ENCODE results near the gene ANKRD9. TPM values are rescaled to one million over a fixed set of nuclear protein-coding genes. Genes with fewer than 3 reads are reported as not detected.

Gene ANKRD9
- total RNA-seq, 1 donor from 2014 or later = 23.9 TPM

DNA sequence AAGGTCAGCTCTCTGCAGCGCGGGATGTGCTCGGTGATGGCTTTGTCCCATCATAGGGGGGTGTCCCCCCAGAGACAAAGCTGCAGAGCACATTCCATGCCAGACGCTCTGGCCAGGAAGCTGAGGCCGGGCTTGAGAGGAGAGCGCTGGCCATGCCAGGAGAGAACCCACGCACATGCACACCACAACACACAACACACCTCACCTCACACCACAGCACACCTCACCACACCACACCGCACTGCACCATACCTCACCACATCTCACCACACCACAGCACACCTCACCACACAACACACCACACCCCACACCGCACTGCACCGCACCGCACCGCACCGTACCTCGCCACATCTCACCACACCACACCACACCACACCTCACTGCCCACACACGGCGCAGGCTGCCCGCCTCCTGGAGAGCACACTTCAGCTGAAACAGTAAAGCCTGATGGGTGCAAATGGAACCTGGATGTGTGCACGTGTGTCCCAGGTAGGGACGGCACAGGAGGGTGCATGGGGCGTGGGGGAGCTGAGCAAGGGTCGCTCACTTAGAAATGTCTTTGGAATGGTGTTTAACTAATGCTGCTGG, 10.8 kb downstream of the ANKRD9 start:
- no peaks in the 10 kb centered on the region for H3K4me1 Mint-ChIP-seq
- H3K9me3 Mint-ChIP-seq = no peaks in the 10 kb centered on the region
- H3K4me3 Mint-ChIP-seq = no peak overlapping the region
- TF ChIP-seq, protein P1, sequence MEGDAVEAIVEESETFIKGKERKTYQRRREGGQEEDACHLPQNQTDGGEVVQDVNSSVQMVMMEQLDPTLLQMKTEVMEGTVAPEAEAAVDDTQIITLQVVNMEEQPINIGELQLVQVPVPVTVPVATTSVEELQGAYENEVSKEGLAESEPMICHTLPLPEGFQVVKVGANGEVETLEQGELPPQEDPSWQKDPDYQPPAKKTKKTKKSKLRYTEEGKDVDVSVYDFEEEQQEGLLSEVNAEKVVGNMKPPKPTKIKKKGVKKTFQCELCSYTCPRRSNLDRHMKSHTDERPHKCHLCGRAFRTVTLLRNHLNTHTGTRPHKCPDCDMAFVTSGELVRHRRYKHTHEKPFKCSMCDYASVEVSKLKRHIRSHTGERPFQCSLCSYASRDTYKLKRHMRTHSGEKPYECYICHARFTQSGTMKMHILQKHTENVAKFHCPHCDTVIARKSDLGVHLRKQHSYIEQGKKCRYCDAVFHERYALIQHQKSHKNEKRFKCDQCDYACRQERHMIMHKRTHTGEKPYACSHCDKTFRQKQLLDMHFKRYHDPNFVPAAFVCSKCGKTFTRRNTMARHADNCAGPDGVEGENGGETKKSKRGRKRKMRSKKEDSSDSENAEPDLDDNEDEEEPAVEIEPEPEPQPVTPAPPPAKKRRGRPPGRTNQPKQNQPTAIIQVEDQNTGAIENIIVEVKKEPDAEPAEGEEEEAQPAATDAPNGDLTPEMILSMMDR (IDR thresholded peaks at IDR 0.05; ENCODE audit: unreplicated experiment) = no peak
- no peak overlapping the region for H3K27ac Mint-ChIP-seq
- H3K36me3 Mint-ChIP-seq = peaks cover 13% of the 10 kb centered on the region
- no peak for DNase-seq (ENCODE audit: low spot score in 2 of 2, unreplicated experiment in 2 of 2)
- H3K27me3 Mint-ChIP-seq (ENCODE audit: low read depth) = no peaks in the 10 kb centered on the region

DNA sequence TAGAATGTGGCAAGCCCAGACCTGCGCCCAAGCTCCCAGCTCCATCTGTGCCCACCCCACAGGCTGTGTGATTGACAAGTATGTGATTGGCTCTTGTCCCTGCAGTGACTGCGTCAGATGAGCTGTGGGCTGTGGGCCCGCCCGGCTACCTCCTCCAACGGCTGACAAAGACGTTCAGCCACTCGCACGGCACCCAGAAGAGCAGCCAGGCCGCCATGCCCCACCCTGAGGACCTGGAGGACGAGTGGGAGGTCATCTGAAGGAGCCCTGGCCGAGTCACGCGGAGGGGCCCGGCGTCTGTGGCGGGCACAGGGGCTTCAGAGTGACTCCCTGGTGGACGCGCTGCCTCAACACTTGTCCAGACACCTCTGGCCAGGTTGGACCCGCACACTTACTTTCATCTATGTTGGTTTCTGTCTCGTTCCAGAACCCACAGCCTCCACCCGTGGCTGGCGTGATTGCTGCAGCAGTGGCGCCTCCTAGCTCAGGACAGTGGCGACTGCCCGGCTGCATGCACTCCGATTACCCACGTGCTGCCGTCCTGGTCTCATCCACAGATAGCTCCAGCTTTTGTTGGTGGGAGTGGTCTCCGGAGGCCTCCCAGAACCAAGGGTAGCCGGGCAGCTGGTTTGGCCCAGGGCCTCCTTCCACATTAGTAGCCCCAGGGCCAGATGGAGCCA, 11.4 kb downstream of the ANKRD9 start:
- no peak for DNase-seq (ENCODE audit: low spot score in 2 of 2, unreplicated experiment in 2 of 2)
- TF ChIP-seq, protein P1 (IDR thresholded peaks at IDR 0.05; ENCODE audit: unreplicated experiment) = no peak
- no peak overlapping the region for H3K27ac Mint-ChIP-seq
- no peaks in the 10 kb centered on the region for H3K9me3 Mint-ChIP-seq
- no peaks in the 10 kb centered on the region for H3K4me1 Mint-ChIP-seq
- H3K27me3 Mint-ChIP-seq (ENCODE audit: low read depth) = no peaks in the 10 kb centered on the region
- H3K36me3 Mint-ChIP-seq = peaks cover 13% of the 10 kb centered on the region
- no peak overlapping the region for H3K4me3 Mint-ChIP-seq

DNA sequence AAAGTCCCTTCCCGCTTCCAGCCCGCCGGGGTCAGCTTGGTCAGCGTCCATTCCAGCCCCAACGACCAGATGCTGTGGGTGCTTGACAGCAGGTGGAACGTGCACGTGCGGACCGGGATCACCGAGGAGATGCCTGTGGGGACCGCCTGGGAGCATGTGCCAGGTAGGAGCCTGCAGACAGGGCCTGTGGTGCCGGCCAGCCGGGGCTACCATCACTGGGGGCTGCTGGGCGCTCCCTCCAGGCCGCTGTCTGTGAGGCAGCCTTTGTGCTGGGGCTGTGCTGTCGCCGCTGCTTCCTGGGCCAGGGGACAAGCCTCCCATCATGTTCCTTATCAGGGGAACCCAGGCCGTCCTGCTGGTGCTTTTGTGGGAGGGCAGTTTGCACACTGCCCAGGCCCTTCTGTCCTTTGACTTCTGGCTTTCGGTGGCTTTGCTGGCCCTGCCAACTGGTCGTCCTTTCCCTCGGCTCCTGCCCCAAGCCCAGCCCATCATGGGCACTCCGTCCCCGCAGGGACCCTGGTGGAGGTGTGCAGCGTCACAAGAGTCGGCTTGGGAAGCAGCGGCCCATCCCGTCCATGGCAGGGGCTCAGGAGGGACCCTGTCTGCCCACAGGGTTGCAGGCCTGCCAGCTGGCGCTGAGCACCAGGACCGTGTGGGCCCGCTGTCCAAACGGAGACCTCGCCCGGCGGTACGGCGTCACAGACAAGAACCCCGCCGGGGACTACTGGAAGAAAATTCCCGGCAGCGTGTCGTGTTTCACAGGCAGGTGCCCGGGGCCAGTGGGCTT, 12.4 kb downstream of the ANKRD9 start:
- no peak overlapping the region for H3K27ac Mint-ChIP-seq
- DNase-seq (ENCODE audit: low spot score in 2 of 2, unreplicated experiment in 2 of 2) = no peak
- H3K27me3 Mint-ChIP-seq (ENCODE audit: low read depth) = no peaks in the 10 kb centered on the region
- H3K36me3 Mint-ChIP-seq = peaks cover 13% of the 10 kb centered on the region
- no peaks in the 10 kb centered on the region for H3K4me1 Mint-ChIP-seq
- H3K9me3 Mint-ChIP-seq = no peaks in the 10 kb centered on the region
- TF ChIP-seq, protein P1 (IDR thresholded peaks at IDR 0.05; ENCODE audit: unreplicated experiment) = no peak
- no peak overlapping the region for H3K4me3 Mint-ChIP-seq

DNA sequence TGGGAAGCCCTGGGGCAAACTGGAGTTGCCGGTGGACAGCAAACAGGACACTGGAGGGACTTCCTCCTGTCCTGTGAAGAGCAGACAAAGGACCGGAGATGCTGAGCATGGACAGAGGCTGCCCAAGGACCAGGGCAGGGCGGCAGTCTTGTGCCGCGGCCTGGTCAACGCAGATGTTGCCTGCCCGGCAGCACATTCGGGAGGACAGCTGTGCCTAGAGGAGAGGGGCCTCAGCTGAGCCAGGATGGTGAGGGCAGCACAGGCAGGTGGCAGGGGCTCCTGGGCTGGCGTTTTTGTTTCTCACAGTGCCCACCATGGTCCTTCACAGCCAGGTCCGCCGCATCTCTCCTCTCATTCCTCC, 13.3 kb downstream of the ANKRD9 start:
- Mint-ChIP-seq H3K27ac (no peak overlapping the region), H3K4me3 (no peak overlapping the region)
- DNase-seq (ENCODE audit: low spot score in 2 of 2, unreplicated experiment in 2 of 2) = no peak

DNA sequence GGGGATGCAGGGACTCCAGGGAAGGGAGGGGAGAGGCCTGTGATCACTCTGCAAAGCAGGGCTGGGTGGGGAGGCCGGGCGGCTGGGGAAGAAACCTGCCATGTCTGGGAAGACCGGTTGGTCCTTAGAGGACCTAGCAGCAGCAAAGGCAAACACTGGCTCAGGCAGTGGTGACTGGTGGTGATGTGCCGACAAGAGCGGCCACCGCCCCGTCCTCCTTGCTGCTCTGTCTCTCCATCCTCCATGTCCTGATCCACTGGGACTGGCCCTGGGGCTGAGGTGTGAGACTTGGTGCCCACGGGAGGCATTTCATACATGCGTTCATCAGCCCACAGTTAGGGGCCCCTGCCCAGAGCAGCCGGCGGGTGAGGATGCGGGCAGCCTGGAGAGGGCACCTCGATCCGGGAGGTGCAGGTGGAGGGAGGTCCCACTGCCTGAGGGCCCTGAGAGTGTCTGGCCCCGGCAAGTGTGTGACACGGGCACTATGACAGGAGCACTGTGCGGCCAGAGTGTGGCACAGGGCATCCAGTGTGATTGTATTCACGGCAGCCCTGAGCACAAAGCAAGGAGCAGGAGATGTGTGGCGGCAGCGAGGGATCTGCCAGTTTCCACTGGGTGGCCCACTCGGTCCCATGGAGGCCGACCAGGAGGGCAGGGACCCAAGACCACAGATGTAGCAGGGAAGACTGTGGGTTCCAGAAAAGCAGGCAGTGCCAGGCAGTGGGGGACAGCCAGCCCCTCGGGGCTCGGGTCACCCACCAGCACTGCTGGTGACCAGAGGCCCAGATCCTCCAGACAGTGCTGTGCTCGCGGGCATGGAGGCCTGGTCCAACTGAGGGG, 13.9 kb downstream of the ANKRD9 start:
- Mint-ChIP-seq H3K27me3 (ENCODE audit: low read depth) (no peaks in the 10 kb centered on the region), H3K4me1 (no peaks in the 10 kb centered on the region)

More for the DNA sequence above, 13.3 kb downstream of the ANKRD9 start:
- TF ChIP-seq, protein P1 (IDR thresholded peaks at IDR 0.05; ENCODE audit: unreplicated experiment) = no peak
- Mint-ChIP-seq H3K4me1 (no peaks in the 10 kb centered on the region), H3K27me3 (ENCODE audit: low read depth) (no peaks in the 10 kb centered on the region), H3K36me3 (peaks cover 13% of the 10 kb centered on the region), H3K9me3 (no peaks in the 10 kb centered on the region)

More for the DNA sequence above, 13.9 kb downstream of the ANKRD9 start:
- TF ChIP-seq, protein P1 (IDR thresholded peaks at IDR 0.05; ENCODE audit: unreplicated experiment) = no peak
- peaks cover 12% of the 10 kb centered on the region for H3K36me3 Mint-ChIP-seq
- H3K9me3 Mint-ChIP-seq = no peaks in the 10 kb centered on the region
- no peak for DNase-seq (ENCODE audit: low spot score in 2 of 2, unreplicated experiment in 2 of 2)
- no peak overlapping the region for H3K27ac Mint-ChIP-seq
- no peak overlapping the region for H3K4me3 Mint-ChIP-seq
